IPS-NIHi7 (cell line): Measurements from ENCODE around the gene TBPL2.
A peak's percentile ranks its signal among the peaks of the same experiment; 100 is the strongest.
"Not testable (repeated sequence)": the region's sequence is repeated elsewhere in the genome, so short reads cannot be mapped to it uniquely, and the experiment has no call there.

ENCODE experiments used
- DNase-seq: peaks from one replicate; pipeline ENCODE4 v3.0.0; 2012; ENCODE audit warnings: mixed read lengths; ENCODE audit errors: extremely low spot score

TBPL2 gene

DNA sequence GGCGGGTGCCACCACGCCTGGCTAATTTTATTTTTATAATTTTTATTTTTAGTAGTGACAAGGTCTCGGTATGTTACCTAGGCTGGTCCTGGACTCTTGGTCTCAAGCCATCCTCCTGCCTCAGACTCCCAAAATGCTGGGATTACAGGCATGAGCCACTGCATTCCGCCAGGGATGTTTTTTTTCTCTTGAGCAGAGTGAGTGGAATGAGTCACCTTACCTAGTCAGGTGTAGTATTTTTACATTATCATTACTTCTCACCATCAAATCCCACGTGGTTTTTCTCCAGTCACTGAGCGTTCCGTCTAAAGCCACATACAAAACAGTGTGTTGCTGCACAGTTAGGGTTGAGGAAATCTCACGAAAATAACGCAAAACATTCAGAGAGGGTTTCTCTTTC lies 870 bp upstream of the TBPL2 start:
- DNase-seq = no peak

DNA sequence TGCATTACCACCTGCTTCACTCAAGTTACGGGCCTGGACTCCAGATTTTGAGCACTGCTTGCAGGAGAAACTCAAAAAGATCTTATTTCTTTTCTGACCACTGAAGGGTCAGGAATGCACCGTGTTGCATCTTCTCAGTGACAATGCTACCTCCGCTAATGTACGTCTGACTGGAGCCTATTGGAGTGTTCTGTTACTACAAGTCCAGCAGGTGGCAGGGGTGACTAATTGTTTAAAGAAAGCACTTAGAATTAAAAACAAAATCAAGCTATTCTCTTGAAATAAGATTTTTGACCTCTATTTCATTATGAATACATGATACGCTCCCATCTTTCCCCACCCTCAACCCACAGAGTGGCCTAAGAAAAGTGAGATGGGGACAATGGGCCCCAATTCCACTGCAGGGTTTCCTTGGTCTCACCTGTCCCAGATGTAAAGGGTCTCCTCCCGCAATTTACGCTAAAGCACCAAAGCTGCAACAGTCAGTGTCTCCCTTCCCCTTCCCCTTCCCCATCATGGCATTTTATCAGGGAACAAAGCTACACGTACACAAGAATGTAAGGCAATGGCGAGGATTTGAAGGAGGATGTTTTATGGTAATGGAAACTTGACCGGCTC lies 2.2 kb downstream of the TBPL2 start:
- DNase-seq = no peak

DNA sequence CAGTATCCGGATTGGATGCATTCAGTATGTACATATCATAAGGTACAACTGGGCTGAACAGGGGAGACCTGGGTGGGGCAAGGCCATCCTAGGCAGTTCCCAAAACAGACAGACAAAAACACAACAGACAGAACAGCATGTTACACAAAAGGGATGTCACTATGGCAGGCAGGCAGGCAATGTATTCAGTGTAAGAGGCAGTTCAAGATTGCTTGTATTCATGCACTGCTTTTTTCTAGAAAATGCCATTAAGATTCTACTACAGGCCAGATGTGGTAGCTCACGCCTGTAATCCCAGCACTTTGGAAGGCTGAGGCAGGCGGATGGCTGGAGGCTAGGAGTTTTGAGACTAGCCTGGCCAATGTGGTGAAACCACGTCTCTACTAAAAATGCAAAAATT lies 3.5 kb downstream of the TBPL2 start:
- no peak for DNase-seq

DNA sequence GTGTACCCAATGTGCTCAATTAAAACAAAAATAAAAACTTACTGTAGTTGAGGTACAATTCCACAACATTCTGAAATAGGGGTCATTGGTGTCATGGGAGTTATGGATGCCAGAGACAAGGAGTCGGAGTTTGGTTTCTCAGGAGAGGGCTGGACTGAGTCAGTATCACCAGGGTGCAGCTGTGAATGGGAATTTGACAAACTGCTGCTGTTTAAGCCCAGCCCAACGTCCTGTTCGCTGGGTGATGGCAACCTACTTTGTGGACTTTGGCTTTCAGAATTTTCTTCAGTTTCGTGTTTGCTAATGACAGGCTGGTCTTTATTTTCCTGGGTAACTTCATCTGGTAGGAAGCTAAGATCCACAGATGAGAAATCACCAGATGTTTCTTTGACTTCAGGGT lies 3.9 kb downstream of the TBPL2 start:
- no peak for DNase-seq

DNA sequence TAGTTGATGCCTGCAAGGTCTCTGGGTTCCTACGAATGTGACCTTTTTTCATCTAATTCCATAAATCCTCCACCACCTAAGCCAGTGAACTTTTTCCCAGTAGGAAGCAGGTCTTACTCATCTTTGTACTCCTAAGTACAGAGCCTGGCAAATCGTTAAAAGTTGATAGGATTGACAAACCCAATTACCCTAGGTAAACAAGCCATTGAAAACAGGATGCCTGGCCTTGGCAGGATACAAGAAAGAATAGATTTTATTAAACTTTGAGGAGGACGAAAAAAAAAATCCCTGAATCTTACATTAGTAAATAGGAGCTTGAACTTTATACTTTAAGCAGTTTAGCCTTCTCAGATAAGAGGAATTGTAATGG lies 5.6 kb downstream of the TBPL2 start:
- no peak for DNase-seq

DNA sequence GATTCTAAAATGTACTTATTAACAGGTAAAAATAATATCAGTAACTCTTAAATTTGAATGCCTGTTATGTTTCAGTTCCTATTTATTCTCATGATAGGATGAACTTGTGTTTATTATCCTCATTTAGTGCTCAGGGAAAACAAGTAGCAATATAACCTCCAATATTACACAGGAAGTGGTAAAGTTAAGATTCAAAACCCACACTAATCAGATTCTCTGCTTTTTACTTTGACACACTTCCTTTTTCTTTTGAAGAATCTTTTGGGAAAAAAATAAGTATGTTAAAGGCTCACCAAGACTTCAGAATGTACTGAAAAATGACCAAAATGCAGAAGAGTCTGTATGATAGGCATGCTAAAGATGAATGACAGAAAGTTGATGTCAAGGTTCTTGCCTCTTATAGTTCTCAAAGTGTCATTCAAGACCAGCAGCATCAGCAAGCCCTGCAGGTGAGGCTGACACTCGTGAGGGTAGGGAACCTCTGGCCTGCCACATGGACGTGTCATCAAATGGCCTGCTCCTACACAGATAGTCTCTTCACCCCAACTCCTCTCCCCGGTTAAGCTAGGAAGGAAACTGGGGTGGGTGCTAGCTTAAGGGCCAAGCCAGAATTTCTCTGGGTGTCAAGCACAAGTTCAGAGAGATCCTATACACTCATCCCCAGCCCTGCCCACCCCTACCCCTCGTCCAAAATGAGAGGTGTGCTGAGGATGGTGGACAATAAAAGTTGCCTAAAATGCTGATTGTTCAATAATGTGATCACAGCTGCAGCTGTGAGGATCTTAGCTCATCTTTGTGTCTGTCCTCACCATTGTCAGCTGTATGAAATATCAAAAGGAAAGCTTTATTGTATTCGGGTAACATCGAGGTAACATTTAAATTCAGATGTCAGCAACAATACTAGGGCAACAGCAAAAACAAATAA lies 6.3 kb downstream of the TBPL2 start:
- DNase-seq = no peak

DNA sequence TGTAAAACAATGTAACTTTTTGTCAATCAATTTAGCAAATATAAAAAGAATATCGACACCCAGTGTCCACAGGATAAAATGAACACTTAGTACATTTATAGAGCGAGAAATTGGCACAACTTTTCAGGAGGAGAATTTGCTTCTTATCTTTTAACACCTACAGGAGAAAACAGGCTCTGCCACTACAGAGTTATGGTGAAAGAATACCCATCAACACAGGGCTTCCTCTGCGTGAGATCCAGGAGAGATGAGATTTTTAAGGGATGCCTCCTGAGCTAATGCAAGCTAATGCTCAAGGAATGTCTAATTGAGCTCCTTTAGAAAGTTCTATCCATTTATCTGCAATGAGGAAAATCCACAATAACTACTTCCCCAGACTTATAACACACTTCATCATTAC lies 7.8 kb downstream of the TBPL2 start:
- no peak for DNase-seq

DNA sequence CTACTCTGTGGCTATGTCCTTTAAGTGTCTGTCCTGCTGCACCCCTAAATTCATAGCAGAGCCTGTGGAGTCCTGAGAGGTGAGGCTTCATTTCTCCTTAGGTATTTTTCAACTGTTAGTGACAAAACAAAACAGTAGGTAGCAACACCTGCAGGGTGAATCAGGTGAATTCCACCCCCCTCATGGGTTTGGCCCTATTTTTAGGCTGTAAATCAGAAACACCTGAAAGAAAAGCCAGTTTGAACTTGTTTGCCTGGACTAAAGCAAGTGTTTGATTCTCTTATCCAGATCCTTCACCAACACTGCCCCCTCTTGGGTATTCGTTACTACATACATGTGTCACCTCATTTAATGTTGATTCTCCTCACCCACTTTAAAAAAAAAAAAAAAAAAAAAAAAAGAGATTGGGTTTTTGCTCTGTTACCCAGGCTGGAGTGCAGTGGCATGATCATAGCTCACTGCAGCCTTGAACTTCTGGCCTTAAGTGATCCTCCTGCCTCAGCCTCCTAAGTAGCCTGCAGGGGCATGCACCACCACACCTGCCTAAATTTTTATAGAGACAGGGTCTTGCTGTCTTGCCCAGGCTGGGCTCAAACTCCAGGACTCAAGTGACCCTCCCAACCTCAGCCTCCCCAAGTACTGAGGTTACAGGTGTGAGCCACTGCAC lies 10.3 kb downstream of the TBPL2 start:
- peak; percentile 59 for DNase-seq

DNA sequence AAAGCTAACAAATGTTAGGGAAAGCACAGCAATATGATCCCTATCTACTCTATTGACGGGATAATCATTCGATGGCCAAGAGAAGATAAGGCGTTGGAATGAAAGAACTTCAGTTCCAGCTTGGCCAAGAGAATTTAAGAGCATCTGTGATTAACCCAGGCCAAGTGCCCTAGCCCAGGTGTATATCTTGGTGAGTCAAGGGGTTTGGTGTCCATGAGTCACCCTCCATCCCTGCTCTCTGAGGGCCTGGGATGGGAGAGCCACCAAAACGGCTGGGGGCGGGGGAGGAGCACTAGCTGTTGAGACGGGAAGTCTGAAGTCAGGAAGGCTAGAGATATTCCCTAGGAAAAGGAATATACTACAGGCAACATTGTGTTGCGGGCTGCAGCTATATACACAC lies 13.0 kb downstream of the TBPL2 start:
- peak; percentile 45 for DNase-seq

DNA sequence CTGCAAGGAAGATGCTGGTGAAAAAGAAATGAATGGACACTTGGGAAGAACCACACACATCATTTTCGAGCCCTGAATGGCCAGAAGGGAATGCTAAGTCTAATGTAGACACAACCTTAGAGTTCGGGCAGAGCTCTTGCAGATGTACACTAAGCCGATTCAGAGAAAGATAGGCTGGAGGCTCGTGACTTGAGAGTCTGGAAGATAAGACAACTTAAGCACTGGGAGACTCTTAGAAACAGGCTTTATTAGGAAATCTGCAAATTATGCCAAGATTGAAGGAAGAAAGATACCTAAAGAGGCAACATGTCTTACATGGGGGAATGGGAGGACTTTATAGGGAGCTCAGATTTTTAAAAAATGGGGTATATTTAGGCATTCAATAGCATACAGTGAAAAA lies 13.5 kb downstream of the TBPL2 start:
- DNase-seq = no peak

DNA sequence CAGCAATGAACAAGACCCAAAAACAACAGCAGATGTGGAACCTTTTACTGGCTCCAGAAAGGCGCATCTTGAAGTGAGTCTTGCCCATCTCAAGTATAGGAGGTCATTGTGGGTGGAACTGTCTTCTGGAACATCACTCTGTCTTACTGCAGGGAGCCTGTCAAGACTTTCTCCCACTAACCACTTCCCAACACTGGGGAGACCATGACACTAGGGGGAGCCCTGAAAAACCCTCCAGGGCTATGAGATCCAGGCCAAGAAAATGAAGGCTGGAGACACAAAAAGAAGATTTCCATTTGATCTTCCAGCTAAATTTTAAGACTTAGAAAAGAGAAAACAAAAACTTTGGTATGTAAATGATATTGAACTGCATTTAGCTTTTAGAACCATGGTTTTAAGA lies 15.3 kb downstream of the TBPL2 start:
- DNase-seq = no peak

DNA sequence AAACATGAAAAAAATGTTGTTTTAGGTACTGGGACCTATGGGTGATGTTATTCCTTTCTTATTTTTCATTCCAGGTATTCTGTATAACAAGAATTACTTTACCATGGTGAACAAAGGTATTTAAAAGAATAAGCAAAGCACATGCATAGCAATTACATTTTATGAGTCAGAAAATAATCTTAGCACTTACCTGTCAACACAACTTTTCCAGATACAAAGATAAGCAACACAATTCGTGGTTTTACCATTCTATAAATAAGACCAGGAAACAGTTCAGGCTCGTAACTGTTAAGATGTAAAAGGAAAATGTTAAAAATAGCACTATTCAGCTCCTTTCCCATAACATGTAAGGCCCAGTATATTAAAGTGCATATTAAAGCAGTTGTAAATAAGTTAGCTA lies 16.4 kb downstream of the TBPL2 start:
- DNase-seq = no peak

DNA sequence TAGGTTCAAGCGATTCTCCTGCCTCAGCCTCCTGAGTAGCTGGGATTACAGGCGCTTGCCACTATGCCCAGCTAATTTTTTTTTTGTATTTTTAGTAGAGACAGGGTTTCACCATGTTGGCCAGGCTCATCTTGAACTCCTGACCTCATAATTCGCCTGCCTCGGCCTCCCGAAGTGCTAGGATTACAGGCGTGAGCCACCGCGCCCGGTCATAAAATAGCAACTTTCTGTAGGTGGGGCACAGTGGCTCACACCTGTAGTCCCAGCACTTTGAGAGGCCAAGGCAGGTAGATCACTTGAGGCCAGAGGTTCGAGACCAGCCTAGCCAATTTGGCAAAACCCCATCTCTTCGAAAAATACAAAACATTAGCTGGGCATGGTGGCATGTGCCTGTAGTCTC lies 18.1 kb downstream of the TBPL2 start:
- DNase-seq = not testable (repeated sequence)

DNA sequence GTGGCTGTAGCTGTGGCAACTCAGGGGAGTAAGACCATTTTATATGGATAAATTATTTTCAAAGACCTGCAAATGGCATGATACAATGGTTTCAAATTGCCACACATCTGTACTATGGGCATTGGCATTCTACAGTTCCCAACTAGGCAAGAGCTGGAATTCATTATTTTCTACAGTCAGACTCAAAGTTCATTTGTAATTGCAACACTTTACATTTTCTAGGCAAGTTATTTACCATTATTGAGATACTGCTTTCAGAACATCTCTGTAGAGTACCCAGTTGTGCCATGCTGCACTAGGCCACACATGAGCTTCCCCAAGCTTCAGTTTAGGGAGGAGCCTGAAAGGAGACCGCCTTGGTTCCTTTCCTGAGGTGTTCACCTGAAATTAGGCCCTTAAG lies 20.8 kb downstream of the TBPL2 start:
- DNase-seq = no peak

DNA sequence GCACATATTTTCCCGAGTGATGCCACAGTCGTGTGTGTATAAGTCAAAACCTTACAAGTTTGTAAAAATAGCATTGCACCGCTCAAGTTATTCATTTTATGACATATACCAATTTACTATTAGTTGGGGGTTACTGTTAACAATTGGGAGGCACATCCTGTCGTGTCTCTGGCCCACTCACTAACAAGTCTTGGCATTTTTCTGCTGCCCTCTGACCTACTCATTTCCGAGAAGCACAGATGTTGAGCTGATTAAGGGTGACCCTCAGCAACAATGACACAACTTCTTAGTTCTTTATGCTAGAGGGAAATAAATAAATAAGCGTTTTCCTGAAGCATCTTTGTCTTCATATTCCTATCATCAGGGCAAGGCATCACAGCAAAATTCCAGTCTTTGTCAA lies 22.0 kb downstream of the TBPL2 start:
- DNase-seq = no peak

DNA sequence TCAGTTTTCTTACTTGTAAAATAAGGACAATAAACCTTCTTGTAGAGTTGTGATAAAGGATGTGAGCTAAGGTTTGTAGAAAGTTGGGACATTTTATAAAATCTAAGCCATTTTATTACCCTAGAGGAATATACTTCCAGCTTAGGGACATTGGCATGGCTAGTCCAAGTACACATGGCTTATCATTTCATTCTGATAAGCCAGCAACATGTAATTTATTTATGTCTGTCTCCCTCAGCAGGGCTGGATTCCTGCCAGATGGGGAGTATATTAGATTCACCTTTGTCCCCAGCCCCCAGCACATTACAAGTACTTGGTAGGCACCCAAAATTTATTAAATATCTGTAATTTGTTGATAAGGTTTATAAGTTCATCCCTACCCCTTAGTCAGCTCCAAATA lies 22.5 kb downstream of the TBPL2 start:
- no peak for DNase-seq

DNA sequence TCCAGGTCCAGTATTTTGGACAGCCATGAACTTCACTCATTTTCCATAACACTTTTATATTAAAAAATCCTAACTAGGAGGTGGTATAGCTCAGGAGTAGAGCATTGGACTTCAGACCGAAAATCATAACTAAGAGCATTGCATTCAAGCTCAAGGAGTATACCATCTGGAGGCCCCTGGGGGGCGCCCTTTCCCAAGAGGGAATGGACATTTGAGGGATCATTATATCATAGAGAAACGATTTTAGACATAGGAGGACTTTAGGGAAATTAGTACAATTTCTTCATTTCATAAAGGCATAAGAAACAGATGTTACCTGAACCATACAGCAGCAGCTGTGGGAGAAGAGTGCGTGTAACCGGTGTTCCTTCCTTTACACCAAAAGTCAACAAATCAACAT lies 23.6 kb downstream of the TBPL2 start:
- peak; percentile 27 for DNase-seq

DNA sequence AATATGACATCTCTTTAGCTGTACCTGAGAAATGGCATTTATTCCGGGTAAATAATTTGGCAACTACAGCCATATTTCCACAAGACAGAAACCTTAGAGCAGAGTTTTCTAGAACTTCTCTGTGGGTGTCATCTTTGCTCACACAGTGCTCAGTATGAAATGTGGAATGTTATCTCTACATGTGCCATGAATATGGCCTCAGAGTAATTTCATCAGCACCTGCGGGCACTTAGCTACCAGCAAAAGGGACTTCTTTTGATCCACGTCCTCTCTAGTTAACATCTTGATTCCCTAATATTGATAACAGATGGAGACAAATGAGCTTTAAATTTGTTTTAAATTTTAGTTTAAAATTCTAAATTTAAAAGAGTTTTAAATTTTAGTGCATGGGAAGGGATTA lies 25.9 kb downstream of the TBPL2 start:
- DNase-seq = no peak

DNA sequence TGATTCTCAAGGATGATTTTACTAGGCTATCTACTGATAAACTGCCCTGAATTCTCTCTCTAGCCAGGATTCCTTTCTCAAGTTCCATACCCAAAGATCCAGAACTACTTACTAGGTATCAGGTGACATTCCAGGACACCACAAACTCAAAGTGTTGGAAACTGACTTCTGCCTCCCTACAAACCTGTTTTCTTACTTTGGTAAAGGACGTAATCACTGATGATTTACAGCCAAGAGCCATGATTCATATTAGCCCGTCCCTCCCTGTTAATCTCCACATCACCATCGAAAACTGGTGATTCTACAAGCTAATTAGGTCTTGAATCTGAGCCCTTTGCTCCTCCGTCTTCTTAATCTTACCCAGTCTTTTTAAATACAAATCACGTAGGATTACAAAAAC lies 27.7 kb downstream of the TBPL2 start:
- no peak for DNase-seq

DNA sequence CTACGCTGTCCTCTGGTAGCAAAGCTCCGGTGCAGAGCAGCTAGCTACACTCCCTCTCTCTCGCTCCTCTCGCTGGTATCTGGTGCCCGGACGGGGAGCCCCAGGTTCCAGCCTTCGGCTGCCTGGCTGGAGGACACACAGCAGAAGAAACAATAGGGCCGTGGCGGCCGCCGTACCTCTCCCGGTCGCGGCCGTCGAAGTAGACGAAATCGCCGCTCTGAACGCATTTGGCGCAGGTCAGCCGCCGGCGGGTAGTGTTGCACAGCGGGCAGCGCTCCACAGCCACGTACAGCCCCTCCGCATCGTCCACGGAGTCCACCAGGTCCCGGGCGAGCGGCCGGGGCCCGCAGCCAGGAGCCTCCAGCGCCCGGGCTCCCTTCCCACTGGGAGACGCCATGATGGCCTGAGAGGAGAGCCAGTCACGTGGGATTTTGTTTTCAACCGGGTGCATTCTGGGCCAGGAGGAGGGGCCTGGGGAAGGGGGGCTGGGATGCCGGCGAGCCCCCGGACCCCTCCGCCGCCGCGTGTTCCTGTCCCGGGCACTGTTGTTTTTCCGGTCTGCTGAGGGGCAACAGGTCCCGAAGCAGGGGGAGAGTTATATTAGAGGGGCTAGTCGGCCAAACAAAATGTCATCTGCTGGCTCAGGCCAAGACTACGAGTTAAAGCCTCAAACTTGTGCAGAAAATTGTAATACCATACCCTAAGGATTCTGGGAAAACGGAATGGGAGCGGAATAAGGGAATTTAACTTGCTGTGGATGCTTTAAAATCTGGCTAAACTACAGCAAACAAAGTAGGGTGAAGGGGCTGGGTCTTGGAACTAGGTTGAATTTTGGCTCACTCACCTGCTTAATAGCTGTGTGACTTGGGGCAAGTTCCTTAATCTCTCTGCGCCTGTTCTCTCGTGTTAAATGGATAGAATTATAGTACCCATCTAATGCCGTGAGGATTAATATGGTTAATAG lies 28.7 kb downstream of the TBPL2 start, which contains the start of gene ATG14:
Gene ATG14 (minus strand): TSS at position 405 of the 964 bp plus-strand sequence. CDS start 8 bp downstream, at position 397.
- DNase-seq = peak; percentile 97

DNA sequence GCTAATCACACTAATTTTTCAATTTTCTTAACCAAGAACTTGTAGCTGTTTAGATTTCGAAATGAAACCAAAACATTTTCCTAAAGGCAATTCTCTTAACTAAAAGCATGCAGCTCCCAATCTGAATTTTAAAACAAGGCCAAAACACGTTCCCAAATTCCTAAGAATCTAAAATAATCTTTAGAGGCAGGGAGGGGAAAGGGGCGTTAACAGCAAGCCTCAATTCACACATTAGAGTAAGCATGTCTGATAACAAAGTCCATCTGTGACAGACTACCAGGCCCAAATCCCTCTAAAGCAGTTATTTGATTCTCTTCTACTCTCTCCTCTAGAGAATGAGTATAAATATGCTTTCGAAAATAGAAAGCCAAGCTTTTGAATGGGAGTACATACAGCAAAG lies 29.5 kb downstream of the TBPL2 start:
- DNase-seq = no peak
